ENCODE data around the gene RSPH1. TPM values are rescaled to one million over a fixed set of nuclear protein-coding genes. Genes with fewer than 3 reads are reported as not detected.

The RSPH1 gene
- total and polyA plus RNA-seq, 5 experiments from 2014 or later: 0.14 TPM; not detected in 4

- DNase-seq (peak; percentile 55 to 92 (median 84)), ATAC-seq (peak; percentile 90 to 93)
- H3K27me3 Mint-ChIP-seq: peaks cover 0 to 2% (median 0%) of the 10 kb centered on the region in 5 donors
- H3K4me1 Mint-ChIP-seq: peaks cover 50 to 88% (median 80%) of the 10 kb centered on the region in 4 donors
- H3K9me3 Mint-ChIP-seq: no peaks in the 10 kb centered on the region
- peaks cover 17 to 81% (median 42%) of the 10 kb centered on the region in 3 donors for H3K36me3 Mint-ChIP-seq
- POLR2A ChIA-PET: interaction anchor here (0.7 to 22.4 kb wide), 12 partner anchors 9 to 43 kb away, joined by 3 to 273 read pairs (median 5); partner anchors contain the start of gene UBASH3A
- peak overlapping the region; percentile 60 to 91 (median 80) for H3K4me3 Mint-ChIP-seq
- peak overlapping the region; percentile 83 to 98 (median 90) for H3K27ac Mint-ChIP-seq
Measured at GRCh38 chr21:42424914-42425541, 71.0 kb downstream of the RSPH1 start.

GRCh38 chr21:42423685-42424084 is 72.3 kb downstream of the RSPH1 start:
- peak overlapping the region; percentile 56 to 91 (median 77) for H3K4me3 Mint-ChIP-seq
- H3K27me3 Mint-ChIP-seq: peaks cover 0 to 2% (median 0%) of the 10 kb centered on the region in 5 donors
- DNase-seq (no peak), ATAC-seq (no peak)
- POLR2A ChIA-PET: interaction anchor here (1.7 to 22.4 kb wide), 6 partner anchors 8 to 31 kb away, joined by 3 to 273 read pairs (median 8); partner anchors contain the start of gene UBASH3A
- H3K4me1 Mint-ChIP-seq: peaks cover 53 to 88% (median 85%) of the 10 kb centered on the region in 4 donors
- no peaks in the 10 kb centered on the region for H3K9me3 Mint-ChIP-seq
- peaks cover 25 to 83% (median 50%) of the 10 kb centered on the region in 3 donors for H3K36me3 Mint-ChIP-seq
- H3K27ac Mint-ChIP-seq: peak overlapping the region; percentile 83 to 98 (median 90)

GRCh38 chr21:42423197-42423675 is 72.8 kb downstream of the RSPH1 start:
- POLR2A ChIA-PET: interaction anchor here (0.9 to 22.4 kb wide), 6 partner anchors 14 to 60 kb away, joined by 3 to 273 read pairs (median 8); partner anchors contain the start of gene UBASH3A

More at GRCh38 chr21:42423197-42423675, 72.8 kb downstream of the RSPH1 start:
- H3K4me3 Mint-ChIP-seq: peak overlapping the region; percentile 56 to 91 (median 77)
- DNase-seq (peak in 4 of 10 donors; percentile 25 to 44 (median 32)), ATAC-seq (peak in 1 of 2 donors; percentile 24)
- H3K4me1 Mint-ChIP-seq: peaks cover 53 to 89% (median 87%) of the 10 kb centered on the region in 4 donors
- H3K36me3 Mint-ChIP-seq: peaks cover 25 to 84% (median 54%) of the 10 kb centered on the region in 3 donors
- peak overlapping the region; percentile 83 to 98 (median 90) for H3K27ac Mint-ChIP-seq
- H3K27me3 Mint-ChIP-seq: peaks cover 0 to 2% (median 0%) of the 10 kb centered on the region in 5 donors
- no peaks in the 10 kb centered on the region for H3K9me3 Mint-ChIP-seq

Other genes with a start within 250 kb of the RSPH1 start
- not detected for gene TFF3, start 180.8 kb downstream of the RSPH1 start, total RNA-seq
- gene TFF3, start 180.8 kb downstream of the RSPH1 start, polyA plus RNA-seq: not detected
- not detected for gene TFF2, start 145.2 kb downstream of the RSPH1 start, total RNA-seq
- not detected for gene TFF2, start 145.2 kb downstream of the RSPH1 start, polyA plus RNA-seq
- gene TFF1, start 129.7 kb downstream of the RSPH1 start, total RNA-seq: not detected
- gene TFF1, start 129.7 kb downstream of the RSPH1 start, polyA plus RNA-seq: not detected
- 1 to 10 TPM; 2.2 to 2.9 TPM for gene TMPRSS3, start 100.2 kb downstream of the RSPH1 start, total RNA-seq
- 1 to 10 TPM in 1 of 3 donors, under 1 TPM in 1, not detected in 1; 0.89 to 1.4 TPM for gene TMPRSS3, start 100.2 kb downstream of the RSPH1 start, polyA plus RNA-seq
- gene UBASH3A, start 92.3 kb downstream of the RSPH1 start, total RNA-seq: 10 to 100 TPM; 91.6 to 99.6 TPM
- gene UBASH3A, start 92.3 kb downstream of the RSPH1 start, polyA plus RNA-seq: 10 to 100 TPM; 32.8 to 75.3 (median 53.9) TPM
- gene SLC37A1, start 17.6 kb upstream of the RSPH1 start, total RNA-seq: 10 to 100 TPM; 16.5 to 18.7 TPM
- 1 to 10 TPM; 2.7 to 6.9 (median 3.8) TPM for gene SLC37A1, start 17.6 kb upstream of the RSPH1 start, polyA plus RNA-seq
- 10 to 100 TPM; 15.7 to 17.1 TPM for gene PDE9A, start 157.4 kb upstream of the RSPH1 start, total RNA-seq
- 1 to 10 TPM; 3.6 to 5.1 (median 4.8) TPM for gene PDE9A, start 157.4 kb upstream of the RSPH1 start, polyA plus RNA-seq